ENCODE data around the gene BCAS4. TPM values are rescaled to one million over a fixed set of nuclear protein-coding genes. Genes with fewer than 3 reads are reported as not detected.

Gene BCAS4
- total RNA-seq, 6 experiments from 2014 or later: 0.31 to 1.4 (median 0.60) TPM

DNA sequence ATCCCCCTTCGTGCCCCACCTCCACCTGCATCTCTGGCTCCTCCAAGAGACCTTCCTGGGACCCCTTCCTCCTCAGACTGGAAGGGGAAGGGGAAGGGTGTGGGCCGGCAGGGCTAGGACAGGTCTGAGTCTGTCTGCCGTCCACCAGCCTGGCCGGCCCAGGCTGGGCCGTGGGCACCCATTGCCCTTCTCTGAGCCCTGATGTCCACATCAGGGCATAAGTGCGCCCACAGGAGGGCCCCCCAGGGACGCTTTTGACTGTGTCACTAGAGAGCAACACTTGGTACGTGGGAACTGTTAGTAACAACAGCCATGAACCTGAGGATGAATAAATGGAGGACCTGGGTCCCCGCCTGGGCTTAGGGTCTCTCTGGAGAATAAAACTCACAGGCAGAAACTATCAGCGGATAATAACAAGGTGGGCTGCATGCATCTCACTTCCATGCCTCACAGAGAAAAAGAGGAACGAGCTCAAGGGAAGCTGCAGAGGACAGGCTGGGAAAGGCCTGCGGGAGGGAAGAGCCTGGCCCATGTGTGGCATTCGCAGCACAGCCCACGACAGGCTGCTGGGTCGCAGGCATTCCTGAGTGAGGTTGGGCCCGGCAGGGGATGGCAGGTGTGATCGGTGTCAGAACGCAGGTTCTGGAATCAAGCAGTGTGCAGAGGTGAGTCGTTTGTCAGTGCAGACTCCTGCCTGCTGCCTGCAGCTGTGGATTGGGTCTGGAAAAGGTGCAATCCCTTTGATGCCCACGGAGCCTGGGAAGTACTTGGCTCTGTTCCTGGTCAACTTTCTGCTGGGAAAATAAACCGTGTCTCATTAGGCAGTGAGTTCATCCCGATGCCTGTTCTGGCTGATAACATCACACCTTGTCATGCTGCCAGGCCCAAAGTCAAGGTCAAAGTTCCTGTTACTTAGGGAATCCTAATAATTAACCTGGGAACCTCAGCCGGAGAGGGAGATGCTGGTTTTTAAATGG, 60.9 kb downstream of the BCAS4 start:
- Histone ChIP-seq H3K27ac (peak overlapping the region; percentile 51 to 73 (median 63)), H3K4me3 (no peak overlapping the region), H3K36me3 (no peaks in the 10 kb centered on the region), H3K4me1 (peaks cover 0 to 18% (median 9%) of the 10 kb centered on the region in 4 donors), H3K27me3 (no peaks in the 10 kb centered on the region), H3K9me3 (no peaks in the 10 kb centered on the region)
- WGBS (ENCODE audit: insufficient coverage, low coverage, low lambda C conversion rate, missing lambda C conversion rate): 50% methylated on average over 9 of the region's 23 CpGs
- intact Hi-C loops (cut with DNase I): no loop called here
- TF ChIP-seq, protein P1, sequence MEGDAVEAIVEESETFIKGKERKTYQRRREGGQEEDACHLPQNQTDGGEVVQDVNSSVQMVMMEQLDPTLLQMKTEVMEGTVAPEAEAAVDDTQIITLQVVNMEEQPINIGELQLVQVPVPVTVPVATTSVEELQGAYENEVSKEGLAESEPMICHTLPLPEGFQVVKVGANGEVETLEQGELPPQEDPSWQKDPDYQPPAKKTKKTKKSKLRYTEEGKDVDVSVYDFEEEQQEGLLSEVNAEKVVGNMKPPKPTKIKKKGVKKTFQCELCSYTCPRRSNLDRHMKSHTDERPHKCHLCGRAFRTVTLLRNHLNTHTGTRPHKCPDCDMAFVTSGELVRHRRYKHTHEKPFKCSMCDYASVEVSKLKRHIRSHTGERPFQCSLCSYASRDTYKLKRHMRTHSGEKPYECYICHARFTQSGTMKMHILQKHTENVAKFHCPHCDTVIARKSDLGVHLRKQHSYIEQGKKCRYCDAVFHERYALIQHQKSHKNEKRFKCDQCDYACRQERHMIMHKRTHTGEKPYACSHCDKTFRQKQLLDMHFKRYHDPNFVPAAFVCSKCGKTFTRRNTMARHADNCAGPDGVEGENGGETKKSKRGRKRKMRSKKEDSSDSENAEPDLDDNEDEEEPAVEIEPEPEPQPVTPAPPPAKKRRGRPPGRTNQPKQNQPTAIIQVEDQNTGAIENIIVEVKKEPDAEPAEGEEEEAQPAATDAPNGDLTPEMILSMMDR (IDR thresholded peaks at IDR 0.05): no peak
- TF ChIP-seq POLR2A (IDR thresholded peaks at IDR 0.05): peak; percentile 17
- ATAC-seq (peak; percentile 89 to 95 (median 93)), DNase-seq (peak; percentile 84 to 94 (median 86))

DNA sequence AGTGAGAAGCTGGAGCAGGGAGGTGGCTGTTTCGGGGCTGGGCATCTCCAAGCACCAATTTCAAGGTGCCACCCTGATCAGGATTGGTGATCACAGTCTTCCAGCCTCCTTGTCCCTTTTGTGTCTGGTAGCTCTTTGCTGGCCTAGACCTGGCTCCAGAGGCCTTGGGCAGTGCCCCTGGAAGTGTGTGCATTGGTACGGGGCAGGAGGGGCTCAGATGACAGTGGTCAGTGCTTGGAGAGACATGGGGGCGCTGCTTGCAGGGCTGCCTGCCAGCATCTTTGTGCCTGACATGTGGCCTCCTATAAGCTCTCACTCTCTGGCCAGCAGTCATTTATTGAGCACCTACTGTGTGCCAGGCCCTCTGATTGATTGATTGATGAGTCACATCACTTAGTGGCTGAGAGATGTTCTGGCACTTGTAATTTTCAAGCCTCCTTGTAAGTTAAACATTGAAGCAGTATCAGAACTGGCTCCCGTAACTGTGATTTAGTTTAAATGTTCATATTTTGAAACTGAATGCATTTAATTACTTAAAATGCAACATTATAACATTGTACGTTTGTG, 61.7 kb downstream of the BCAS4 start:
- Histone ChIP-seq H3K4me1 (peaks cover 0 to 18% (median 9%) of the 10 kb centered on the region in 4 donors), H3K27me3 (no peaks in the 10 kb centered on the region), H3K36me3 (no peaks in the 10 kb centered on the region), H3K9me3 (no peaks in the 10 kb centered on the region), H3K4me3 (no peak overlapping the region), H3K27ac (peak overlapping the region in 2 of 3 donors; percentile 63)
- peak; percentile 10 for TF ChIP-seq POLR2A (IDR thresholded peaks at IDR 0.05)
- TF ChIP-seq, protein P1 (IDR thresholded peaks at IDR 0.05): no peak
- 46% methylated on average over 4 of the region's 5 CpGs for WGBS (ENCODE audit: insufficient coverage, low coverage, low lambda C conversion rate, missing lambda C conversion rate)
- intact Hi-C loops (cut with DNase I): no loop called here
- peak; percentile 17 to 45 (median 36) for ATAC-seq
- no peak for DNase-seq

DNA sequence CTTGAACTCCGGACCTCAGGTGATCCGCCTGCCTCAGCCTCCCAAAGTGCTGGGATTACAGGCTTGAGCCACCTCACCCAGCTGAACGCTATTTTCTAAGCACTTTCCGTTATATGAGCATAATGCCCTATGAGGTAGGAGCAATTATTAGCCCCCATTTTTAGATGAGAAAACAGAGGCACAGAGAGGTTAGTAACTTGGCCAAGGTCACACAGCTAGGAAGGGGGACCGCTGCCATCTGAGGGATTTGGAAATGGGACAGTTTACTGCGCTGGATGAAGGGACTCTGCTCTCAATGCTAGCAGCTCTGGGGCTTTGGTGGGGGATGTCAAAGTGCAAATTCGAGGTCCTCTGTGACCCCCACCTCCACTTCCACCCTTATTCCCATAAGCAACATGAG, 62.5 kb downstream of the BCAS4 start:
- intact Hi-C loops (cut with DNase I): no loop called here
- H3K4me3 ChIP-seq: no peak overlapping the region
- WGBS (ENCODE audit: insufficient coverage, low coverage, low lambda C conversion rate, missing lambda C conversion rate): no CpG with 5 or more reads among the region's 7 CpGs
- peaks cover 0 to 18% (median 9%) of the 10 kb centered on the region in 4 donors for H3K4me1 ChIP-seq
- DNase-seq: no peak
- peak overlapping the region in 2 of 3 donors; percentile 63 for H3K27ac ChIP-seq
- no peak for ATAC-seq
- TF ChIP-seq, protein P1 (IDR thresholded peaks at IDR 0.05): no peak
- no peak for TF ChIP-seq POLR2A (IDR thresholded peaks at IDR 0.05)
- H3K27me3 ChIP-seq: no peaks in the 10 kb centered on the region
- no peaks in the 10 kb centered on the region for H3K36me3 ChIP-seq
- no peaks in the 10 kb centered on the region for H3K9me3 ChIP-seq

DNA sequence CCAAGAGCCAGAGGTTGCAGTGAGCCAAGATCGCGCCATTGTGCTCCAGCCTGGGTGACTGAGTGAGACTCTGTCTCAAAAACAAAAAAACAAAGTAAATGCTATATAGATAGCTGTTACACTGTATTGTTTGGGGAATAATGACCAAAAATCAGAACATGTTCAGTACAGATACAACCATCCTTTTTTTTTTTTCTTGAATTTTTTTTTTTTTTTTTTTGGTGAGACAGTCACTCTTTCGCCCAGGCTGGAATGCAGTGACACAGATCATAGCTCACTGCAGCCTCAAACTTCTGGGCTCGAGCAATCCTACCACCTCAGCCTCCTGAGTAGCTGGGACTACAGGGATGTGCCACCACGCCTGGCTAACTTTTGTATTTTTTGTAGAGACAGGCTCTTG, 63.7 kb downstream of the BCAS4 start:
- 90% methylated on average over 4 of the region's 5 CpGs for WGBS (ENCODE audit: insufficient coverage, low coverage, low lambda C conversion rate, missing lambda C conversion rate)
- Histone ChIP-seq H3K4me1 (peaks cover 0 to 18% (median 9%) of the 10 kb centered on the region in 4 donors), H3K27ac (no peak overlapping the region), H3K27me3 (no peaks in the 10 kb centered on the region), H3K36me3 (no peaks in the 10 kb centered on the region), H3K4me3 (no peak overlapping the region), H3K9me3 (no peaks in the 10 kb centered on the region)
- intact Hi-C loops (cut with DNase I): no loop called here
- TF ChIP-seq, protein P1 (IDR thresholded peaks at IDR 0.05): no peak
- no peak for TF ChIP-seq POLR2A (IDR thresholded peaks at IDR 0.05)
- ATAC-seq: no peak
- no peak for DNase-seq

All from right lobe of liver (tissue), 6 donors.